ENCODE results near the gene MRPL39. TPM values are rescaled to one million over a fixed set of nuclear protein-coding genes. Genes with fewer than 3 reads are reported as not detected.

MRPL39 gene
- total RNA-seq, 6 donors from 2014 or later = 12.7 to 24.2 (median 19.1) TPM

DNA sequence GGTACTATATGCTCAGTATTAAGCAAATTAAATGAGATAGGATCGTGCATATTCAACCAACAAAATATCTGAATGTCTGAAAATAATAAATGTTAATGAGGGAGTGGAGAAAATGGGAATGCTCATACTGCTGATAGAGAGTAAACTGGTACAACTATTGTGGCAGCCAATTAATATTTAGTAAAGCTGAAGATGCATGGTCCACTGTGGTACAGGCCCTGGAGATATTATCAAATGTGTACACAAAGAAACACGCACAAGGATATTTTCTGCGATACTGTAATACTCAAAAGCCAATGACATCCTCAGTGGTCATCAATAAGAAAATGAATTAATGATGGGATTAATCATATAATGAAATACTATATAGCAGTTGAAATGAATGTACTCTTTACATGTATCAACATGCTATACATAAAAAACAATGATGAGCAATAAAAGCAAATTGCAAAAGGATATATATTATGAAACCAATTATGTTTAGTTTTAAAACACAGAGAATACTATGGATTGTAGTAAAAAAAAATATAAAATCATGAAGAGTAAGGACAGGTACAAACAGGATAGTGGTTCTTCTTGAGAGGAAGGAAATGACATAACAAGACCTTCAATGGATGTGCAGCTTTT, 25.0 kb downstream of the MRPL39 start:
- DNase-seq (no peak), ATAC-seq (ENCODE audit: low FRiP score in 2 of 2) (no peak)
- no peak for TF ChIP-seq EP300 (IDR thresholded peaks at IDR 0.05)
- TF ChIP-seq POLR2AphosphoS5 (IDR thresholded peaks at IDR 0.05) = no peak
- no peak for TF ChIP-seq POLR2A (IDR thresholded peaks at IDR 0.05)
- TF ChIP-seq, protein P1, sequence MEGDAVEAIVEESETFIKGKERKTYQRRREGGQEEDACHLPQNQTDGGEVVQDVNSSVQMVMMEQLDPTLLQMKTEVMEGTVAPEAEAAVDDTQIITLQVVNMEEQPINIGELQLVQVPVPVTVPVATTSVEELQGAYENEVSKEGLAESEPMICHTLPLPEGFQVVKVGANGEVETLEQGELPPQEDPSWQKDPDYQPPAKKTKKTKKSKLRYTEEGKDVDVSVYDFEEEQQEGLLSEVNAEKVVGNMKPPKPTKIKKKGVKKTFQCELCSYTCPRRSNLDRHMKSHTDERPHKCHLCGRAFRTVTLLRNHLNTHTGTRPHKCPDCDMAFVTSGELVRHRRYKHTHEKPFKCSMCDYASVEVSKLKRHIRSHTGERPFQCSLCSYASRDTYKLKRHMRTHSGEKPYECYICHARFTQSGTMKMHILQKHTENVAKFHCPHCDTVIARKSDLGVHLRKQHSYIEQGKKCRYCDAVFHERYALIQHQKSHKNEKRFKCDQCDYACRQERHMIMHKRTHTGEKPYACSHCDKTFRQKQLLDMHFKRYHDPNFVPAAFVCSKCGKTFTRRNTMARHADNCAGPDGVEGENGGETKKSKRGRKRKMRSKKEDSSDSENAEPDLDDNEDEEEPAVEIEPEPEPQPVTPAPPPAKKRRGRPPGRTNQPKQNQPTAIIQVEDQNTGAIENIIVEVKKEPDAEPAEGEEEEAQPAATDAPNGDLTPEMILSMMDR (IDR thresholded peaks at IDR 0.05) = no peak
- Histone ChIP-seq H3K36me3 (peaks cover 0 to 23% (median 6%) of the 10 kb centered on the region in 4 donors), H3K9me3 (no peaks in the 10 kb centered on the region), H3K4me1 (peaks cover 0 to 3% (median 0%) of the 10 kb centered on the region in 4 donors), H3K4me3 (no peak overlapping the region), H3K27ac (no peak overlapping the region), H3K27me3 (no peaks in the 10 kb centered on the region)
- WGBS, 2 donors = 94% methylated on average over 3 of the region's 3 CpGs

DNA sequence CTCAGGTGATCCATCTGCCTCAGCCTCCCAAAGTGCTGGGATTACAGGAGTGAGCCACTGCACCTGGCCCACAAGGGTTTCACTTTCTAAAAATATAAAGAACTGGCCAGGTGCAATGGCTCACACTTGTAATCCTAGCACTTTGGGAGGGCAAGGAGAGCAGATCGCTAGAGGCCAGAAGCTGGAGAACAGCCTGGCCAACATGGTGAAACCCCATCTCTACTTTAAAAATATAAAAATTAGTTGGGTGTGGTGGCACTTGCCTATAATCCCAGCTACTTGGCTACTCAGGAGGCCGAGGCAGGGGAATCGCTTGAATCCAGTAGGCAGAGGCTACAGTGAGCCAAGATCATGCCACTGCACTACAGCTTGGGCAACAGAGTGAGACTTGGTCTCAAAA, 25.7 kb downstream of the MRPL39 start:
- DNase-seq (no peak), ATAC-seq (ENCODE audit: low FRiP score in 2 of 2) (no peak)
- Histone ChIP-seq H3K27ac (no peak overlapping the region), H3K27me3 (no peaks in the 10 kb centered on the region), H3K36me3 (peaks cover 0 to 18% (median 4%) of the 10 kb centered on the region in 4 donors), H3K4me1 (peaks cover 0 to 3% (median 0%) of the 10 kb centered on the region in 4 donors), H3K9me3 (no peaks in the 10 kb centered on the region), H3K4me3 (no peak overlapping the region)
- 93 to 95% methylated on average over 3 of the region's 3 CpGs for WGBS, 2 donors
- TF ChIP-seq POLR2A (IDR thresholded peaks at IDR 0.05) = no peak
- TF ChIP-seq EP300 (IDR thresholded peaks at IDR 0.05) = no peak
- TF ChIP-seq, protein P1 (IDR thresholded peaks at IDR 0.05) = no peak
- no peak for TF ChIP-seq POLR2AphosphoS5 (IDR thresholded peaks at IDR 0.05)

DNA sequence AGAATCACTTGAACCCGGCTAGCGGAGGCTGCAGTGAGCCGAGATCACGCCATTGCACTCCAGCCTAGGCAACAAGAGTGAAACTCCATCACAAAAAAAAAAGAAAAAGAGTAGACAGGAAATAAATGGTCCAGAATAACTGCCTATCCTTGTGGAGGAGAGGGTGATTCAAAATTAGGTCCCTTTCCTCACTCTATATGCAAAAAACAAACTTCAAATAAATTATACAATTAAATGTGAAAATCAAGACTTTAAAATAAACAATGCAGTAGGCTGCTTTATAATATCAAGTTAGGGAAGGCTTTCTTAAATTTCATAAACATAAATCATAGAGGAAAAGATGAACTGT, 26.4 kb downstream of the MRPL39 start:
- H3K4me3 ChIP-seq = no peak overlapping the region
- DNase-seq (no peak), ATAC-seq (ENCODE audit: low FRiP score in 2 of 2) (no peak)
- no peaks in the 10 kb centered on the region for H3K9me3 ChIP-seq
- H3K27ac ChIP-seq = no peak overlapping the region
- peaks cover 0 to 18% (median 0%) of the 10 kb centered on the region in 4 donors for H3K36me3 ChIP-seq
- no peak for TF ChIP-seq POLR2AphosphoS5 (IDR thresholded peaks at IDR 0.05)
- TF ChIP-seq, protein P1 (IDR thresholded peaks at IDR 0.05) = no peak
- TF ChIP-seq EP300 (IDR thresholded peaks at IDR 0.05) = no peak
- no peak for TF ChIP-seq POLR2A (IDR thresholded peaks at IDR 0.05)
- H3K27me3 ChIP-seq = no peaks in the 10 kb centered on the region
- peaks cover 0 to 3% (median 0%) of the 10 kb centered on the region in 4 donors for H3K4me1 ChIP-seq
- 97 to 100% methylated on average over 4 of the region's 4 CpGs for WGBS, 2 donors

DNA sequence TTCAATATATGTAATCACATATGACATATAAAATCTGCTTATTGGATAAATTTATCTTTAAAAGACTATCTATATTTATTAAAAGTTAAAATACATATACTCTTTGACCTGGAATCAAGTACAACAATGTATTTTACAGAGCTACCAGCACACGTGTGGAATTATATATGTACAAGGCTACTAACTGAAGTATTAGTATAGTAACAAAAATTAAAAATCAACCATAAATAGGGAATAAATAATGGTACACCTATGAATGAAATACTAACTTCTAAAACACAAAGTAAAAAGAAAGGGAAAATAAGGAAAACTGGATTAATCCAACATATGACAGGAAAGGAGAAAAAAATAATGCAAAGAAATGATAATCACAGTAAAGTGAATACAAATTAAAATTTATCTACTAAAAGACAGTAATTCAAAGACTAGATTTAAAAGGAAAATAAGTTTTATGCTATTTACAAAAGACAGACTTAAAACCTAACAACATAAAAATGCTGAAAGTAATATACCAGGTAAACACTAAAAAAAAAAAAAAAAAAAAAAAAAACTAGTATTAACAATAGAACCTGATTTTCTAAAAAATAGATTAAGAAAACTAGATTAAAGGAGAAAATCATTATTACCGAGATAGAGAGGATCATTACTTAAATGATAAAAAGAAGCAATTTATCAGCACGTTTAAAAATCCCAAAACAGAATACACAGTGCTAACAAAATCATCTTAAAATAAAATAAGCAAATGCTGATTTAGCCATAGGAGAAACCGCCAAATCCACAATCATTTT, 27.9 kb downstream of the MRPL39 start:
- no peak for DNase-seq
- H3K27ac ChIP-seq = no peak overlapping the region
- peaks cover 0 to 3% (median 0%) of the 10 kb centered on the region in 4 donors for H3K4me1 ChIP-seq
- no peaks in the 10 kb centered on the region for H3K9me3 ChIP-seq
- WGBS, 2 donors = 71 to 72% methylated on average over 4 of the region's 4 CpGs
- no peak overlapping the region for H3K4me3 ChIP-seq
- ATAC-seq (ENCODE audit: low FRiP score in 2 of 2) = no peak
- no peak for TF ChIP-seq POLR2AphosphoS5 (IDR thresholded peaks at IDR 0.05)
- TF ChIP-seq EP300 (IDR thresholded peaks at IDR 0.05) = no peak
- no peak for TF ChIP-seq POLR2A (IDR thresholded peaks at IDR 0.05)
- TF ChIP-seq, protein P1 (IDR thresholded peaks at IDR 0.05) = no peak
- H3K36me3 ChIP-seq = peaks cover 0 to 8% (median 0%) of the 10 kb centered on the region in 4 donors
- H3K27me3 ChIP-seq = no peaks in the 10 kb centered on the region

All from upper lobe of left lung (tissue), 6 donors.